ENCODE data around the gene MST1.
A peak's percentile ranks its signal among the peaks of the same experiment; 100 is the strongest.

Gene MST1

DNA sequence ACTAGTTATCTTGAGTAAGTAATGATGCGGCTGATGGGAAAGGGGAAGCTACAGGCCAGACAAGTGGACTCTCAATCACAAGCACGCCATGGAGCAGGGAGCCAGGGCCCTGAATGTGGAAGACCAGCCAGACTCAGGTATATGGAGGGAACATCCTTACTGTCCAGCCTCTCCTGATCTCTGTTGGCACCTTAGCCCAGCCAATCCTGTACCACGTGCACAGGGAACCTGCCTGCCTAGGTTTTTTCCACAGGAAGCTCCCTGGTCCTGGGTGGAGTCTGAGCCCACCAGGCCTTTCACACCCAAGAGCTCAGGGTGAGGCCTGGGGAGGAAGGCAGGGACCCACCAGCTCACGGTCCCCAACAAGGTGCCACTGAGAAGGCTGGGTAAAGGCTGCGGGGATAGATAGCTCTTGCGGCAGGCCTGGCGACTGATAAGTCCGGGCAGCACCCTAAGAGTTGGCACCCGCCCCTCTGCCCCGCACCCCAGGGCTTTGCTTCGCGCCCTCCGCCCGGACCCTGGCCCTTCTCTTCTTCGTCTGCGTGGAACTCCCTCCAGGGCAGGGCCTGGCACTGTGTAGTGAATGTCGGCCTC is 16.1 kb downstream of the MST1 start:
- no peak for TF ChIP-seq ZFX (IDR thresholded peaks at IDR 0.05; ENCODE audit: borderline replicate concordance)
- TF ChIP-seq CTCF (IDR thresholded peaks at IDR 0.05): no peak
- peak overlapping the region; percentile 97 for H3K27ac ChIP-seq

DNA sequence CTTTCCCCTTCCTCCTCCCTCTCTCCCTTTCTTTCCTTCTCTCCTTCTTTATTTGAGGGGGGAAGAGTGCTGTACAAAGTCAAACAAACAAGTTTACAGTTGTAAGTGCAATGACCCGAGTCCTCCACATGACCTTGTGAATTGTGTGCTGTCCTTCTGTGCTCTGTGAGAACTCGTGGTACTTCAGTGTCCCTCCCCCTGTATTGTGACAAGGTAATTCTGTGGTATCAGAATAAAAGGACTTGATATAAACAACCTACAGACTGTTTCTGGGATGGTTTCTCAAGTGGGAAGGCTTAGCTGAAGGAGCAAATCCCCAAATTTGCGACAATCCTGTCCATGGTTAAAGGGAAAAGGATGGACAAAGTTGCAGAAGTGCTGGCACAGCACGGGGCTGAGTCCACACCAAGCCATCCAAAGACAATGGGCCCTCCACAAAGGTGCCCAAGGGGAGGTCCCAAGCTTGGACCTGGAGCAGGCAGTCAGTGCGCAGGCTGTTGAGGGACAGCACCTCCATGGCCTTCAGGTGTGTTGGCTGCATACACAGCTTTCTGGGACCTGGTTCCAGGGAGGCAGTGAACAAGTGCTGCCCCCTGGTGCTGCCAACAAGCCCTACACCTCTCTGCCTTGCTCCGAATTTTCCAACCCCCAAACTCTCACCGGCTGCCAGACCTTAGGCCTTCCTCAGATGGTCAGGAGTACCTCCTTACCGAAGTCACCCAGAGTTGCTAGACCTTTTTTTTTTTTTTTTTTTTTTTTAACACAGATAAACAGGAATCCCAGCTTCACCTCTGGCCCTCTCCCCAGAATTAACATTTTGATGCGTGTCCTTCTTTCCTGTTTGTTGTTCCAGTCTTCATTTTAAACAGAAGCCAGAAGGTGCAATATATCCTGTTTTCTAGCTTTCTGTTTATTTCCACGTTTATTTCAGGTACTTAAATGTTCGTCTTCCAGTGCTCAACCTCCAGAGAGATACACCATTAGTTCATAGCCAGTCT is 17.7 kb downstream of the MST1 start:
- TF ChIP-seq ZFX (IDR thresholded peaks at IDR 0.05; ENCODE audit: borderline replicate concordance) (no peak), CTCF (IDR thresholded peaks at IDR 0.05) (peak; percentile 93)
- peak overlapping the region; percentile 97 for H3K27ac ChIP-seq

- TF ChIP-seq ZFX (IDR thresholded peaks at IDR 0.05; ENCODE audit: borderline replicate concordance): no peak
- no peak for TF ChIP-seq CTCF (IDR thresholded peaks at IDR 0.05)
- peak overlapping the region; percentile 97 for H3K27ac ChIP-seq
Measured at GRCh38 chr3:49670940-49671290, 18.4 kb downstream of the MST1 start.

GRCh38 chr3:49669352-49669751 is 19.9 kb downstream of the MST1 start:
- H3K27ac ChIP-seq: no peak overlapping the region
- TF ChIP-seq CTCF (IDR thresholded peaks at IDR 0.05): no peak
- no peak for TF ChIP-seq ZFX (IDR thresholded peaks at IDR 0.05; ENCODE audit: borderline replicate concordance)

GRCh38 chr3:49668861-49669260 is 20.4 kb downstream of the MST1 start:
- no peak overlapping the region for H3K27ac ChIP-seq
- TF ChIP-seq ZFX (IDR thresholded peaks at IDR 0.05; ENCODE audit: borderline replicate concordance): no peak
- TF ChIP-seq CTCF (IDR thresholded peaks at IDR 0.05): no peak

DNA sequence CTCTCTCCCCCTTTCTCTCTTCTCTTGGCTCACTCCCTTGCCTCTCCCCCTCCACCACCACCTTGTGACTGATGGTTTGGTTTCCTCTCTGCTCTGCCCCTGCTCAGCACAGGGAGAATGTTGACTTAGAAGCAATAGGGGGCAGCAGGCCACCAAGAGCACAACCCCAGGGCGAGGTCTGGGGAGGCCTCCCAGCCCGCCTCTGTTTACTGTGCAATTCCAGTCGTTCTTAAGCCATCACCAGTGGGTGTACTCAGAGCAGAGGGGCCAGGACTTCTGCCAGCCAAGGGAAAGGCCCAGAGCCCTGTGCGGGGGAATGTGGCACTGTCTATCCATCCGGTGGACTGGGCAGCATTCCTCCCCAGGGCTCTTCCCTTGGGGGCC is 20.9 kb downstream of the MST1 start:
- TF ChIP-seq ZFX (IDR thresholded peaks at IDR 0.05; ENCODE audit: borderline replicate concordance) (no peak), CTCF (IDR thresholded peaks at IDR 0.05) (no peak)
- no peak overlapping the region for H3K27ac ChIP-seq
